Fibroblast of the aortic adventitia (primary cell): ENCODE results near the gene CTSW. TPM values are rescaled to one million over a fixed set of nuclear protein-coding genes. Genes with fewer than 3 reads are reported as not detected.
A peak's percentile ranks its signal among the peaks of the same experiment; 100 is the strongest.
"Not testable (repeated sequence)": the region's sequence is repeated elsewhere in the genome, so short reads cannot be mapped to it uniquely, and the experiment has no call there.

ENCODE experiments used
- DNase-seq: peaks from one replicate; pipeline ENCODE4 v3.0.0-alpha.2; 2010; ENCODE audit warnings: low read depth
- H3K4me3 ChIP-seq: 2 replicates; pipeline ENCODE4 v1.5.1; 2011; ENCODE audit warnings: low read depth, mild to moderate bottlenecking, control low read depth, low read length, moderate library complexity
- total RNA-seq: library from RNA; depleted of rRNA; stranded (reverse); fragments of >200 nt; gene quantifications from 2 replicates; pipeline ENCODE4 v1.2.3, GENCODE V29; 2012; ENCODE audit warnings: low replicate concordance
- TF ChIP-seq, protein P1 (sequence below): IDR thresholded peaks from 2 replicates; pipeline ENCODE4 v1.5.1; 2011; ENCODE audit warnings: mild to moderate bottlenecking, low read length, control low read depth, inconsistent platforms; ENCODE audit not compliant: insufficient read depth

Gene CTSW
- total RNA-seq, 1 donor = not detected

DNA sequence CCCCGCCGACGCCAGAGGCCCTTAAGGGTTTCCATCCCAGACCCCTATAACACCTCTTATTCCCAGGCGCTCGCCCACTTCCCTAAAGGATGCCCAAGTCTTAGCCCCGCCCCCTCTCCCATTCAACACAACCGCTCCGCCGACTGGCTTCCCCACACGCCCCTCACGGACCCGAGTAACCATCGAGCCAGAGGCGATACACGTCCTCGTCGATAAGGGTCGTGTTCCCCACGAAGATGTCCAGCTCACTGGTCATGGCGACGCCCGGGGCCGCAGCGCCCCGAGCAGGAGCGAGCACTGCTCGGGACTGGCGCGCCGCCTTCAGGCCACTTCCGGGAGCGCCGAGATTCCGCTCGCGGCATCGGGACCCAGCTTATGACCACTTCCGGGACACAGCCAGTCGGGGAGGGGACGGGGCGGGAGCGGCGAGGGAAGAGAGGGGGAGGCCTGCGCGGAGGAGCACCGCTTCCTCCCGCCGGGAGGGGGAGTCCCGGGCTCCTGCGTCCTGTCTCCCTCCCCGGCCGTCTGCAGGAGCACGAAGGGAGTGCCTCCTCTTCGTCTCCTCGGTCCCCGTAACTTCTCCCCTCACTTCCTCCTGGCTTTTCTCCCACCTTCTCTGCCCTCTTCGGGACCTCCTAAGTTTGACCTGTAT lies 8.7 kb downstream of the CTSW start, which contains the start of gene FIBP:
Gene FIBP, minus strand, starts transcription at position 309 of the 652 bp plus-strand sequence. Its CDS starts 53 bp downstream, at position 256.
- peak; percentile 95 for DNase-seq
- TF ChIP-seq, protein P1, sequence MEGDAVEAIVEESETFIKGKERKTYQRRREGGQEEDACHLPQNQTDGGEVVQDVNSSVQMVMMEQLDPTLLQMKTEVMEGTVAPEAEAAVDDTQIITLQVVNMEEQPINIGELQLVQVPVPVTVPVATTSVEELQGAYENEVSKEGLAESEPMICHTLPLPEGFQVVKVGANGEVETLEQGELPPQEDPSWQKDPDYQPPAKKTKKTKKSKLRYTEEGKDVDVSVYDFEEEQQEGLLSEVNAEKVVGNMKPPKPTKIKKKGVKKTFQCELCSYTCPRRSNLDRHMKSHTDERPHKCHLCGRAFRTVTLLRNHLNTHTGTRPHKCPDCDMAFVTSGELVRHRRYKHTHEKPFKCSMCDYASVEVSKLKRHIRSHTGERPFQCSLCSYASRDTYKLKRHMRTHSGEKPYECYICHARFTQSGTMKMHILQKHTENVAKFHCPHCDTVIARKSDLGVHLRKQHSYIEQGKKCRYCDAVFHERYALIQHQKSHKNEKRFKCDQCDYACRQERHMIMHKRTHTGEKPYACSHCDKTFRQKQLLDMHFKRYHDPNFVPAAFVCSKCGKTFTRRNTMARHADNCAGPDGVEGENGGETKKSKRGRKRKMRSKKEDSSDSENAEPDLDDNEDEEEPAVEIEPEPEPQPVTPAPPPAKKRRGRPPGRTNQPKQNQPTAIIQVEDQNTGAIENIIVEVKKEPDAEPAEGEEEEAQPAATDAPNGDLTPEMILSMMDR = peak; percentile 76
- H3K4me3 ChIP-seq = peak within 1 kb of the TSS; percentile 87

DNA sequence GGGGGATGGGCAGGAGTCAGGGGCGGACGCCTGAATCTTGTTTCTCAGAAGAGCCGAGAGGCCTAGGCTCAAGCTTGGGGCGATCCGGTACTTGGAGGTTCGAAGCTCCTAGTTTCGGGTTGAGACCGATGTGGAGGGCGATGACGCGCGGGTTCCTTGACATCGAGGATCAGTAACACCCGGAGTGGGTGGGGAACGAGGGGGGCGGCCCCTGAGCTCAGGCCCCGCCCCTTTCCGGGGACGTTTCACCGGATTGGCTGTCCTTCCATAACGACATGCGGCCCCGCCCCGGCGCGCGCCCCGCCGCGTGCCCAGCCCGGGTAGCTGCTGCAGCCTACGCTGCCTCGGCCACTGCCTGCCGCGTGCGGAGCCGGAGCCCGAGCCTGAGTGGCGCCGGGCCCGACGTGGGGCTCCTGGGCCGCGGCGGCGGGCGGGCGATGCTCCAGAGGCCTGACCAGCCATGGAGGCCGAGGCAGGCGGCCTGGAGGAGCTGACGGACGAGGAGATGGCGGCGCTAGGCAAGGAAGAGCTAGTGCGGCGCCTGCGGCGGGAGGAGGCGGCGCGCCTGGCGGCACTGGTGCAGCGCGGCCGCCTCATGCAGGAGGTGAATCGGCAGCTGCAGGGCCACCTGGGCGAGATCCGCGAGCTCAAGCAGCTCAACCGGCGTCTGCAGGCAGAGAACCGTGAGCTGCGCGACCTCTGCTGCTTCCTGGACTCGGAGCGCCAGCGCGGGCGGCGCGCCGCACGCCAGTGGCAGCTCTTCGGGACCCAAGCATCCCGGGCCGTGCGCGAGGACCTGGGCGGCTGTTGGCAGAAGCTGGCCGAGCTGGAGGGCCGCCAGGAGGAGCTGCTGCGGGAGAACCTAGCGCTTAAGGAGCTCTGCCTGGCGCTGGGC lies 10.9 kb downstream of the CTSW start, which contains the start of gene CCDC85B:
Gene CCDC85B, plus strand, starts transcription at position 350 of the 895 bp plus-strand sequence. Its CDS starts 111 bp downstream, at position 461.
- DNase-seq = peak; percentile 95
- H3K4me3 ChIP-seq = peak within 1 kb of the TSS; percentile 81
- TF ChIP-seq, protein P1 = no peak

DNA sequence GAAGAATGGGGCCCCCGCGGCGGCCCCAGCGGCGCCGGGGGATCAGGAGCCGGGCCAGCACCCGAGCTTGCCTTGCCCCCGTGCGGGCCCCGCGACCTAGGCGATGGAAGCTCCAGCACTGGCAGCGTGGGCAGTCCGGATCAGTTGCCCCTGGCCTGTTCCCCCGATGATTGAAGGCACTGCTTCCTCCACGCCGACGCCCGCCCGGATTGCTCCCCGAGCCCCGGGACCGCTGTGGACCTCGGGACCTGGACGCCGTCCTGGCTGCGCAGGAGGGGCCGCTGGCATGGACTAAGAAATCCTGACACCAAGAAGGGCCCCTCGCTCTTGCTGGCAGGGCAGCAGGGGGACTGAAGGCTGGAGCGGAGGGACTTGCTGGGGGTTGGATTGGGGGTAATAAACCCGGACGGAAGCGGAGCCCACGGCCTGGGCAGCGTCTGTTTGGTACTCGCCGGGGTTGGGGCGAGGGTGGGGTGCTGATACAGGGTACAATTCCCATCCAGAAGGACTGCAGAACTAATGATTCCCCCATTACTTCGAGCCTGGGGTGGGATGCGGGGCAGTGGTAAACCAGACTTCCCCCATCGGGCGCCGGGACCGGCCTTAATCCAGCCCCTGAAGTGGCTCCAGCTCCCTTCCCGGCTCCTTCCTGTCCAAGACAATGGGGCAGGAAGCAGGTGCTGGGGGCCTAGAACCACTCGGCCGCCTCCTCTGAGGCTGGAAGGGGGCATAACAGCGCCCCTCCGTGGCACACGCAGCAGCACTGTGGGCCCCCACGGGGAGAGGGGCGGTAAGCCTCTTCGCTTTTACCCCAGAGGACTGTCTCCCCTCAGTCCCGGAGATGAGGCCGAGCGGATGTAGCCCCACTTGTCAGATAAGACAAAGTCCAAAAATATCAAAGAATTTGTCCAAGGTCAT lies 11.8 kb downstream of the CTSW start:
- H3K4me3 ChIP-seq = peak overlapping the region; percentile 81
- TF ChIP-seq, protein P1 = peak; percentile 33
- no peak for DNase-seq

DNA sequence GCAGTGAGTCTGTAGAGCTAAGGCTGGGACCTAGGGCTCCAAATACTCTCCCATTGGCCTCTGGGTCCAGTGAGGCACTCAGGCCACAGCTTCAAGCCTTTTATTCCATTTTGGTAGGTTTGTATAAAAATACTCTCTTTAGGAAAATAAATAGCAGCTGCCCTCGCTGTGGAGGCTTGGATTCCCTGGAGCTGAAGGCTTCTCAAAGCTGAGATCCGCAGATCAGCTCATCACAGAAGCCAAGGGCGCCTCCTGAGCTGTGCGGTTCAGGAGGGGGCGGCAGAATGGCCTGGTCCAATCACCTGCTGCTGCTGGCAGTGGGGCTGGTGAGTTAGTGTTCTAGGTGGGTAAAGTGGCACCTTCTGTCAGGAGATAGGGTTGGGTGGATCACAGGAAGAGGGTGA lies 12.5 kb downstream of the CTSW start:
- H3K4me3 ChIP-seq = peak overlapping the region; percentile 81
- DNase-seq = not testable (repeated sequence)

DNA sequence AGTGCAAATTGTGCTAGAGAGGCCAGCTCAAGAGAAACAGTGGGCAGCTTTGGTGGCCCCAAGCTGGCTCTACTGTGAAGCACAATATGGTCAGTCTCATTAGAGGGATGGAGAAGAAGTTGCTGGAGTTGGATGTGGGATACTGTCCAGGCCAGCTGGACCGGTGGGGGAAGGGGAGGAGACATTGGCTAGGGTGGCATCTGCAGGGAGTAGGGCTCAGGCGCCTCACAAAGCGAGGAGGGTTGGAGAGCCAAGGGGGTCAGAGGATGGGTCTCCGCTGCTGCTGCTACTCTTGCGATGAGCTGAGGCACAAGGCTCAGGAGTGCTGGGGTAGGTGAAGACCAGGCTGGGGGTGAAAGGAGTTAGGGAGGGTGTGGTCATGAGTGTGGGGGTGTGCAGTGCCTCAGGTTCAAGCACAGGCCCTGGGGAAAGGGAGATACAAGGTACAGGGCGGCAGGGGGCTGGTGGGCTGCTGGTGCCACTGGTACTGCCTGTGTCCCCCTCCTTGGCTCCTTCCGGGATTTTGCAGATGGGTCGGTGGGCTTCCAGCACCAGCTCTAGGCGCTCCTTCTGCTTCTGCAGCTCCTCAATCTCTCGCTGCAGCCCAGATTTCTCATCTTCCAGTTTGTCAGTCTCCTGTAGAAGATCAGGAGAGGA lies 13.2 kb downstream of the CTSW start:
- TF ChIP-seq, protein P1 = no peak
- peak overlapping the region; percentile 81 for H3K4me3 ChIP-seq
- DNase-seq = no peak

DNA sequence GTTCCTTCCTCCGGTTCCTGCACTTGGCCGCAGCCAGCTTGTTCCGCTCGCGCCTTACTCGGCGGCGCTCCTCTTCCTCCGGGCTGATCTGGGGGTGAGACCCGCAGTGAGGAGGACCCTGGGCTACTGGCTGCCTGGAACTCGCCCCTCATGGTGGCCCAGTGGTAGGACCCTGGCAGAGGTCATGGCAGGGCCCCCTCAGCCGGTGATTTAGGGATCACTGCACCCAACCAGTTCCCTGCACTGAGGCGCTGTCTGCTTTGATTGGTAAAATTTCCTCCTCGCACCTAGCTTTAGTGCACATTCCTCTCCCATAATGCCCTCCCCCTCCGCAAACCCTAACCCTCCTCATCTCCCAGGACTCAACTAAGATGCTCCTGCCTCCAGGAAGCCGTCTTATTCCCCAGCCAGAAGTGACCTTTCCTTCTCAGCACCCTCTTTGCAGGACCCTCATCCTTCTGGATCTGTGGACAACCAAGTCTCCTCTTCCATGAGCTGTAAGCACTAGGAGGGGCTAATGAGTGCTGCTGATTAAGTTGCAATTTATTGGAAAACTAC lies 14.5 kb downstream of the CTSW start:
- TF ChIP-seq, protein P1 = no peak
- DNase-seq = no peak
- H3K4me3 ChIP-seq = no peak overlapping the region
